B cell (primary cell): ENCODE data around the gene TNNT3. TPM values are rescaled to one million over a fixed set of nuclear protein-coding genes. Genes with fewer than 3 reads are reported as not detected.

Experiments used
- ATAC-seq: fragments of 200-7000 bp; cut with Tn5 transposase; one replicate; pipeline ENCODE4 v1.10.0; 2021; ENCODE audit warnings: low read depth, mild to moderate bottlenecking, moderate number of reproducible peaks, moderate library complexity
- CTCF ChIA-PET: fragments of 350-600 bp; sonication (Branson Sonifier 250); formaldehyde crosslinking; loops from one replicate; lab custom pipeline; 2021; ENCODE audit warnings: antibody characterized with exemption, inconsistent platforms; lab: Charles Lee
- POLR2A ChIA-PET: fragments of 350-600 bp; sonication (Branson Sonifier 250); formaldehyde crosslinking; loops from one replicate; lab custom pipeline; 2021; ENCODE audit warnings: antibody characterized with exemption; lab: Charles Lee
- DNase-seq: peaks from one replicate; pipeline ENCODE4 v3.0.0; 2013
- H2AFZ ChIP-seq: 2 replicates; pipeline ENCODE4 v1.6.1; 2012; ENCODE audit warnings: mild to moderate bottlenecking, low read depth, low read length; ENCODE audit not compliant: insufficient read depth, poor library complexity, severe bottlenecking
- H3K27ac ChIP-seq, 2 donors: 1 replicate in 1 of 2; 2 replicates in 1 of 2; pipeline ENCODE4 v1.5.1; 2012 to 2013; ENCODE audit warnings: low read length in 2 of 2, mild to moderate bottlenecking in 2 of 2, moderate library complexity in 1 of 2
- H3K27me3 ChIP-seq, 4 experiments: fragments of 200-600 bp in 1 of 4; sonication (generic) in 1 of 4; replicated peaks in 1 of 4; 1 replicate in 2 of 4; 2 replicates in 2 of 4; pipeline versions ENCODE4 v1.6.1 to v1.7.0; 2013 to 2016; ENCODE audit warnings: low read length in 3 of 4, mild to moderate bottlenecking in 2 of 4, mixed read lengths in 1 of 4, moderate library complexity in 1 of 4; ENCODE audit not compliant: insufficient read depth in 4 of 4, control insufficient read depth in 3 of 4; ENCODE audit errors: control extremely low read depth in 1 of 4
- H3K36me3 ChIP-seq, 2 experiments: replicated peaks in 1 of 2; 1 replicate in 1 of 2; 2 replicates in 1 of 2; pipeline versions ENCODE4 v1.6.1 to v1.7.1; 2013; ENCODE audit warnings: low read length in 1 of 2; ENCODE audit not compliant: insufficient read depth in 2 of 2, control insufficient read depth in 1 of 2; ENCODE audit errors: control extremely low read depth in 1 of 2, extremely low read depth in 1 of 2
- H3K4me1 ChIP-seq, 2 donors: fragments of 200-600 bp in 1 of 2; sonication (generic) in 1 of 2; 1 replicate in 1 of 2; 2 replicates in 1 of 2; pipeline versions ENCODE4 v1.5.1 to v1.6.1; 2013 to 2017; ENCODE audit warnings: low read length in 2 of 2; ENCODE audit not compliant: control insufficient read depth in 2 of 2, insufficient read depth in 2 of 2
- H3K4me2 ChIP-seq: replicated peaks from 2 replicates; pipeline ENCODE3; 2012; ENCODE audit warnings: mild to moderate bottlenecking, low read depth, low read length; ENCODE audit not compliant: poor library complexity, severe bottlenecking
- H3K4me3 ChIP-seq, 5 experiments: fragments of 200-600 bp in 1 of 5; sonication (generic) in 1 of 5; 1 replicate in 3 of 5; 2 replicates in 2 of 5; pipeline versions ENCODE4 v1.5.1 to v1.7.0; 2011 to 2016; ENCODE audit warnings: low read length in 4 of 5, mild to moderate bottlenecking in 4 of 5, low read depth in 2 of 5, control low read depth in 1 of 5, moderate library complexity in 1 of 5; ENCODE audit not compliant: insufficient read depth in 1 of 5; ENCODE audit errors: control extremely low read depth in 1 of 5, extremely low read depth in 1 of 5
- H3K79me2 ChIP-seq: fragments of 200-600 bp; sonication (generic); one replicate; pipeline ENCODE4 v1.6.0; 2016; ENCODE audit warnings: low read length; ENCODE audit not compliant: control insufficient read depth, insufficient read depth
- H3K9ac ChIP-seq: fragments of 200-600 bp; sonication (generic); 2 replicates; pipeline ENCODE4 v1.6.1; 2017; ENCODE audit warnings: mild to moderate bottlenecking, low read length, moderate library complexity
- H3K9me3 ChIP-seq, 3 donors: one replicate each; pipeline versions ENCODE4 v1.6.1 to v1.7.1; 2013; ENCODE audit warnings: low read length in 2 of 3; ENCODE audit not compliant: control insufficient read depth in 2 of 3, insufficient read depth in 1 of 3; ENCODE audit errors: control extremely low read depth in 1 of 3
- H4K20me1 ChIP-seq: 2 replicates; pipeline ENCODE4 v1.6.0; 2012; ENCODE audit warnings: mild to moderate bottlenecking, low read length; ENCODE audit not compliant: insufficient read depth, control insufficient read depth, poor library complexity, severe bottlenecking
- H3K27ac Mint-ChIP-seq: one replicate; pipeline ENCODE4 v1.8.0; 2021; ENCODE audit warnings: mixed read lengths
- H3K27me3 Mint-ChIP-seq: one replicate; pipeline ENCODE4 v1.8.0; 2021; ENCODE audit warnings: mixed read lengths
- H3K4me1 Mint-ChIP-seq: one replicate; pipeline ENCODE4 v1.8.0; 2021; ENCODE audit warnings: mixed read lengths
- H3K4me3 Mint-ChIP-seq: one replicate; pipeline ENCODE4 v1.8.0; 2021; ENCODE audit warnings: mixed read lengths
- H3K9me3 Mint-ChIP-seq: one replicate; pipeline ENCODE4 v1.8.0; 2022; ENCODE audit warnings: mixed read lengths; ENCODE audit not compliant: insufficient read depth
- CTCF ChIP-seq: fragments of 200-600 bp; IDR thresholded peaks from one replicate; pipeline ENCODE4 v1.8.0; 2022; ENCODE audit warnings: antibody characterized with exemption, mild to moderate bottlenecking
- EZH2 ChIP-seq: IDR thresholded peaks from 2 replicates; pipeline ENCODE4 v1.6.1; 2012; ENCODE audit warnings: borderline replicate concordance, low read depth, mild to moderate bottlenecking, moderate library complexity, low read length; ENCODE audit not compliant: insufficient read depth, poor library complexity, severe bottlenecking
- whole genome bisulfite sequencing: methylation state at CpG from one replicate; pipeline ENCODE4 v1.1.5; 2013; ENCODE audit warnings: missing lambda C conversion rate; ENCODE audit not compliant: insufficient coverage; 5-methylcytosine and 5-hydroxymethylcytosine counted together
- intact Hi-C: fragments of 100-400 bp; cut with micrococcal nuclease; formaldehyde crosslinking; loops from one replicate; pipeline ENCODE4 v1.10.0; 2022
- polyA plus RNA-seq: library from polyadenylated mRNA; depleted of rRNA; stranded (reverse); fragments of >200 nt; gene quantifications from 2 replicates; pipeline ENCODE4 v1.2.3, GENCODE V29; 2012
- total RNA-seq, 2 donors: library from RNA; stranded (reverse); fragments of 120-200 nt in 1 of 2; gene quantifications; 1 replicate in 1 of 2; 2 replicates in 1 of 2; pipeline versions ENCODE4 v1.2.3 to v1.2.4, GENCODE V29; 2013 to 2022

Gene TNNT3
- total and polyA plus RNA-seq, 2 donors (not counting 1 experiment from before 2014, with no cell fraction given), result 2.5 to 10.0 TPM

- Histone ChIP-seq H3K9me3 (no peaks in the 10 kb centered on the region), H3K9ac (no peak overlapping the region), H3K27me3 (no peaks in the 10 kb centered on the region), H3K79me2 (no peaks in the 10 kb centered on the region), H3K4me3 (no peak overlapping the region), H3K27ac (no peak overlapping the region), H2AFZ (no peak overlapping the region), H3K4me2 (peak overlapping the region; percentile 12), H4K20me1 (peaks cover 95% of the 10 kb centered on the region), H3K4me1 (peaks cover 28 to 35% of the 10 kb centered on the region in 2 donors), H3K36me3 (peaks cover 13 to 66% of the 10 kb centered on the region in 2 experiments)
- intact Hi-C loops, result no loop called here
- WGBS, result 74% methylated on average over 10 of the region's 11 CpGs
- H3K4me1 Mint-ChIP-seq, result peaks cover 29% of the 10 kb centered on the region
- peak overlapping the region; percentile 6 for H3K27ac Mint-ChIP-seq
- no peak overlapping the region for H3K4me3 Mint-ChIP-seq
- CTCF ChIA-PET, result interaction anchor here (0.7 to 1.1 kb wide), 2 partner anchors 55 to 235 kb away, joined by 3 read pairs; no protein-coding TSS in a partner anchor
- POLR2A ChIA-PET, result interaction anchor here (0.6 kb wide), 1 partner anchor 29 kb away, joined by 4 read pairs; no protein-coding TSS in a partner anchor
- H3K9me3 Mint-ChIP-seq, result no peaks in the 10 kb centered on the region
- no peak for DNase-seq
- H3K27me3 Mint-ChIP-seq, result no peaks in the 10 kb centered on the region
- TF ChIP-seq CTCF (no peak), EZH2 (no peak)
- no peak for ATAC-seq
Measured at GRCh38 chr11:1887451-1888346, 31.8 kb upstream of the TNNT3 start.

GRCh38 chr11:1888347-1888753, 31.2 kb upstream of the TNNT3 start:
- Mint-ChIP-seq H3K4me3 (peak overlapping the region; percentile 32), H3K4me1 (peaks cover 30% of the 10 kb centered on the region), H3K27me3 (no peaks in the 10 kb centered on the region), H3K27ac (peak overlapping the region; percentile 80), H3K9me3 (no peaks in the 10 kb centered on the region)
- Histone ChIP-seq H3K9me3 (no peaks in the 10 kb centered on the region), H3K36me3 (peaks cover 13 to 60% of the 10 kb centered on the region in 2 experiments), H3K27me3 (no peaks in the 10 kb centered on the region), H3K4me1 (peaks cover 28 to 35% of the 10 kb centered on the region in 2 donors), H4K20me1 (peaks cover 93% of the 10 kb centered on the region), H2AFZ (no peak overlapping the region), H3K4me2 (peak overlapping the region; percentile 12), H3K9ac (no peak overlapping the region), H3K79me2 (no peaks in the 10 kb centered on the region), H3K27ac (no peak overlapping the region), H3K4me3 (no peak overlapping the region)
- intact Hi-C loops, result no loop called here
- no peak for ATAC-seq
- ChIA-PET POLR2A (interaction anchor here (1.2 to 1.3 kb wide), 2 partner anchors 29 to 38 kb away, joined by 3 to 4 read pairs; no protein-coding TSS in a partner anchor), CTCF (interaction anchor here (0.7 to 1.1 kb wide), 2 partner anchors 12 to 236 kb away, joined by 3 to 4 read pairs; no protein-coding TSS in a partner anchor)
- 46% methylated on average over 8 of the region's 9 CpGs for WGBS
- TF ChIP-seq EZH2 (no peak), CTCF (no peak)
- DNase-seq, result no peak
